Activated B cell treated with CpG ODN at 0.5 μM for 24 hours (primary cell): Measurements from ENCODE around the gene TFDP1. TPM values are rescaled to one million over a fixed set of nuclear protein-coding genes. Genes with fewer than 3 reads are reported as not detected.
"Not testable (repeated sequence)": the region's sequence is repeated elsewhere in the genome, so short reads cannot be mapped to it uniquely, and the experiment has no call there.

Experiments
- ATAC-seq: fragments of 200-7000 bp; cut with Tn5 transposase; one replicate; pipeline ENCODE4 v1.10.0; 2021; ENCODE audit warnings: low read depth, mild to moderate bottlenecking, moderate library complexity
- CTCF ChIA-PET: fragments of 350-600 bp; sonication (Branson Sonifier 250); formaldehyde crosslinking; loops from one replicate; lab custom pipeline; 2021; ENCODE audit warnings: antibody characterized with exemption; lab: Charles Lee
- POLR2A ChIA-PET: fragments of 350-600 bp; sonication (Branson Sonifier 250); formaldehyde crosslinking; loops from one replicate; lab custom pipeline; 2021; ENCODE audit warnings: antibody characterized with exemption; lab: Charles Lee
- DNase-seq: peaks from one replicate; pipeline ENCODE4 v3.0.0; 2022
- H3K27ac Mint-ChIP-seq: one replicate; pipeline ENCODE4 v1.8.0; 2020; ENCODE audit warnings: mixed read lengths
- H3K27me3 Mint-ChIP-seq: one replicate; pipeline ENCODE4 v1.8.0; 2021; ENCODE audit warnings: mixed read lengths
- H3K36me3 Mint-ChIP-seq: one replicate; pipeline ENCODE4 v1.8.0; 2021; ENCODE audit warnings: low read depth, mixed read lengths
- H3K4me1 Mint-ChIP-seq: one replicate; pipeline ENCODE4 v1.8.0; 2021; ENCODE audit warnings: mixed read lengths
- H3K4me3 Mint-ChIP-seq: one replicate; pipeline ENCODE4 v1.8.0; 2020; ENCODE audit warnings: mild to moderate bottlenecking, mixed read lengths
- H3K9me3 Mint-ChIP-seq: one replicate; pipeline ENCODE4 v1.8.0; 2020; ENCODE audit warnings: mixed read lengths
- CTCF ChIP-seq: fragments of 200-600 bp; IDR thresholded peaks from one replicate; pipeline ENCODE4 v1.8.0; 2022; ENCODE audit warnings: antibody characterized with exemption, mild to moderate bottlenecking
- intact Hi-C: fragments of 100-400 bp; cut with micrococcal nuclease; formaldehyde crosslinking; loops from one replicate; pipeline ENCODE4 v1.15.1; 2024
- total RNA-seq: library from RNA; stranded (reverse); gene quantifications from 2 replicates; pipeline ENCODE4 v1.2.3, GENCODE V29; 2022

The TFDP1 gene
- total RNA-seq, 1 donor from 2014 or later = 54.3 TPM

GRCh38 chr13:113622791-113623490, 38.4 kb downstream of the TFDP1 start:
- POLR2A ChIA-PET = no interaction called here
- no peaks in the 10 kb centered on the region for H3K4me1 Mint-ChIP-seq
- H3K4me3 Mint-ChIP-seq = no peak overlapping the region
- no peaks in the 10 kb centered on the region for H3K9me3 Mint-ChIP-seq
- no peaks in the 10 kb centered on the region for H3K27me3 Mint-ChIP-seq
- CTCF ChIA-PET = no interaction called here
- peaks cover 39% of the 10 kb centered on the region for H3K36me3 Mint-ChIP-seq
- no peak for ATAC-seq
- H3K27ac Mint-ChIP-seq = no peak overlapping the region
- TF ChIP-seq CTCF = no peak
- intact Hi-C loops = no loop called here
- no peak for DNase-seq

- H3K9me3 Mint-ChIP-seq = no peaks in the 10 kb centered on the region
- no peak for ATAC-seq
- no peaks in the 10 kb centered on the region for H3K27me3 Mint-ChIP-seq
- POLR2A ChIA-PET = no interaction called here
- no peak overlapping the region for H3K4me3 Mint-ChIP-seq
- no peaks in the 10 kb centered on the region for H3K4me1 Mint-ChIP-seq
- no peak for DNase-seq
- TF ChIP-seq CTCF = no peak
- CTCF ChIA-PET = no interaction called here
- intact Hi-C loops = no loop called here
- peaks cover 44% of the 10 kb centered on the region for H3K36me3 Mint-ChIP-seq
- H3K27ac Mint-ChIP-seq = no peak overlapping the region
These were observed 39.1 kb downstream of the TFDP1 start for GRCh38 chr13:113623491-113624234.

- intact Hi-C loops = no loop called here
- CTCF ChIA-PET = no interaction called here
- Mint-ChIP-seq H3K36me3 (peaks cover 44% of the 10 kb centered on the region), H3K4me1 (no peaks in the 10 kb centered on the region), H3K27ac (no peak overlapping the region), H3K4me3 (no peak overlapping the region), H3K27me3 (no peaks in the 10 kb centered on the region), H3K9me3 (no peaks in the 10 kb centered on the region)
- no peak for DNase-seq
- ATAC-seq = no peak
- POLR2A ChIA-PET = no interaction called here
- no peak for TF ChIP-seq CTCF
These were observed 39.7 kb downstream of the TFDP1 start for GRCh38 chr13:113624235-113624587.

GRCh38 chr13:113624640-113625304, 40.2 kb downstream of the TFDP1 start:
- POLR2A ChIA-PET, ATAC-seq, H3K9me3 Mint-ChIP-seq, H3K27me3 Mint-ChIP-seq, H3K4me1 Mint-ChIP-seq, DNase-seq, H3K4me3 Mint-ChIP-seq, intact Hi-C loops, CTCF ChIA-PET, H3K27ac Mint-ChIP-seq: not testable (repeated sequence)
- H3K36me3 Mint-ChIP-seq = peaks cover 49% of the 10 kb centered on the region

- intact Hi-C loops = no loop called here
- no peak overlapping the region for H3K4me3 Mint-ChIP-seq
- peaks cover 54% of the 10 kb centered on the region for H3K36me3 Mint-ChIP-seq
- H3K9me3 Mint-ChIP-seq = no peaks in the 10 kb centered on the region
- H3K27ac Mint-ChIP-seq = no peak overlapping the region
- H3K4me1 Mint-ChIP-seq = no peaks in the 10 kb centered on the region
- ATAC-seq (no peak), DNase-seq (no peak)
- no peak for TF ChIP-seq CTCF
- no peaks in the 10 kb centered on the region for H3K27me3 Mint-ChIP-seq
- ChIA-PET CTCF (no interaction called here), POLR2A (no interaction called here)
These were observed 41.6 kb downstream of the TFDP1 start for GRCh38 chr13:113625965-113626721.
